Upper lobe of right lung (tissue), 1 donor: Measurements from ENCODE around the gene POLR2L. TPM values are rescaled to one million over a fixed set of nuclear protein-coding genes. Genes with fewer than 3 reads are reported as not detected.
A peak's percentile ranks its signal among the peaks of the same experiment; 100 is the strongest.

ENCODE experiments used
- ATAC-seq: fragments of 200-7000 bp; cut with Tn5 transposase; one replicate; pipeline ENCODE4 v1.9.1; 2020; ENCODE audit warnings: mild to moderate bottlenecking, moderate library complexity
- DNase-seq: peaks from one replicate; pipeline ENCODE4 v3.0.0-alpha.2; 2020
- H3K27ac ChIP-seq: fragments of 200-600 bp; one replicate; pipeline ENCODE4 v1.8.0; 2022
- H3K27me3 ChIP-seq: fragments of 200-600 bp; one replicate; pipeline ENCODE4 v1.8.0; 2022; ENCODE audit warnings: mild to moderate bottlenecking
- H3K36me3 ChIP-seq: fragments of 200-600 bp; one replicate; pipeline ENCODE4 v1.8.0; 2022
- H3K4me1 ChIP-seq: fragments of 200-600 bp; one replicate; pipeline ENCODE4 v1.8.0; 2022
- H3K4me3 ChIP-seq: fragments of 200-600 bp; one replicate; pipeline ENCODE4 v1.8.0; 2022; ENCODE audit warnings: mild to moderate bottlenecking
- H3K9me3 ChIP-seq: fragments of 200-600 bp; one replicate; pipeline ENCODE4 v1.8.0; 2022
- CTCF ChIP-seq: fragments of 200-600 bp; IDR thresholded peaks from one replicate; pipeline ENCODE4 v1.8.0; 2022; ENCODE audit warnings: antibody characterized with exemption
- intact Hi-C: fragments of 100-400 bp; cut with DNase I; formaldehyde crosslinking; loops from one replicate; pipeline ENCODE4 v1.11.0; 2022
- total RNA-seq: library from RNA; stranded (reverse); fragmentation: NEBNext Ultra II Directional; extraction: Animal tissue kit (Norgen Biotek cat#: 25700); gene quantifications from one replicate; pipeline ENCODE4 v1.2.1, GENCODE V29; 2021
- donor health status: DM: no; HTN: yes; CAD: no; lungs with severe emphysema.

POLR2L gene
- total RNA-seq, 1 donor from 2014 or later, result 138 TPM

GRCh38 chr11:812390-812789 lies 29.9 kb downstream of the POLR2L start:
- Histone ChIP-seq H3K9me3 (no peaks in the 10 kb centered on the region), H3K36me3 (peaks cover 32% of the 10 kb centered on the region), H3K27ac (no peak overlapping the region), H3K27me3 (no peaks in the 10 kb centered on the region), H3K4me3 (no peak overlapping the region), H3K4me1 (peaks cover 23% of the 10 kb centered on the region)
- TF ChIP-seq CTCF, result no peak
- no peak for DNase-seq
- intact Hi-C loops, result no loop called here
- ATAC-seq, result no peak

- TF ChIP-seq CTCF, result no peak
- Histone ChIP-seq H3K27ac (no peak overlapping the region), H3K9me3 (no peaks in the 10 kb centered on the region), H3K27me3 (no peaks in the 10 kb centered on the region), H3K4me1 (peaks cover 23% of the 10 kb centered on the region), H3K4me3 (no peak overlapping the region), H3K36me3 (peaks cover 32% of the 10 kb centered on the region)
- ATAC-seq, result no peak
- intact Hi-C loops, result no loop called here
- no peak for DNase-seq
These were observed 30.7 kb downstream of the POLR2L start for GRCh38 chr11:811446-812245.

GRCh38 chr11:810040-810567 lies 32.2 kb downstream of the POLR2L start:
- intact Hi-C loops, result no loop called here
- Histone ChIP-seq H3K27ac (peak overlapping the region; percentile 97), H3K27me3 (no peaks in the 10 kb centered on the region), H3K4me3 (peak overlapping the region; percentile 100), H3K4me1 (peaks cover 28% of the 10 kb centered on the region), H3K9me3 (no peaks in the 10 kb centered on the region), H3K36me3 (peaks cover 32% of the 10 kb centered on the region)
- ATAC-seq (no peak), DNase-seq (no peak)
- TF ChIP-seq CTCF, result no peak

- no peak for TF ChIP-seq CTCF
- ATAC-seq (peak; percentile 92), DNase-seq (peak; percentile 99)
- Histone ChIP-seq H3K9me3 (no peaks in the 10 kb centered on the region), H3K4me3 (peak within 1 kb of the TSS; percentile 100), H3K36me3 (peaks cover 32% of the 10 kb centered on the region), H3K4me1 (peaks cover 31% of the 10 kb centered on the region), H3K27ac (peak within 1 kb of the TSS; percentile 97), H3K27me3 (no peaks in the 10 kb centered on the region)
- intact Hi-C loops, result no loop called here
These were observed 32.9 kb downstream of the POLR2L start, which contains the start of gene RPLP2 for GRCh38 chr11:809287-810039. Gene RPLP2 (plus strand): TSS chr11:809967. CDS start chr11:810235, 268 bp downstream.

- H3K36me3 ChIP-seq, result peaks cover 27% of the 10 kb centered on the region
- ATAC-seq (no peak), DNase-seq (no peak)
- H3K27me3 ChIP-seq, result no peaks in the 10 kb centered on the region
- TF ChIP-seq CTCF, result no peak
- H3K4me3 ChIP-seq, result peak overlapping the region; percentile 100
- H3K9me3 ChIP-seq, result no peaks in the 10 kb centered on the region
- peak overlapping the region; percentile 97 for H3K27ac ChIP-seq
- intact Hi-C loops, result no loop called here
- peaks cover 38% of the 10 kb centered on the region for H3K4me1 ChIP-seq
These were observed 33.7 kb downstream of the POLR2L start for GRCh38 chr11:808427-809286.
